ENCODE measurements around the gene PSMF1. TPM values are rescaled to one million over a fixed set of nuclear protein-coding genes. Genes with fewer than 3 reads are reported as not detected.

Gene PSMF1
- total and polyA plus RNA-seq, 2 donors (not counting 1 experiment from before 2014, with no cell fraction given), result 26.4 to 141 TPM

- H3K36me3 ChIP-seq (ENCODE audit: control insufficient read depth, insufficient read depth, low read length), result no peaks in the 10 kb centered on the region
- no peak overlapping the region for H3K9ac ChIP-seq (ENCODE audit: insufficient read depth, low read length)
- no peaks in the 10 kb centered on the region for H3K4me1 ChIP-seq (ENCODE audit: control insufficient read depth, extremely low read depth, insufficient read depth, low read length)
- H3K4me2 ChIP-seq (ENCODE audit: extremely low read depth, insufficient read depth, low read length), result no peak overlapping the region
- H3K9me3 ChIP-seq (ENCODE audit: control insufficient read depth, insufficient read depth, low read depth, low read length), result no peaks in the 10 kb centered on the region
- H3K27ac ChIP-seq (ENCODE audit: insufficient read depth, low read length), result no peak overlapping the region
- no peaks in the 10 kb centered on the region for H4K20me1 ChIP-seq (ENCODE audit: control insufficient read depth, extremely low read depth, insufficient read depth, low read length)
- no peak overlapping the region for H3K4me3 ChIP-seq (replicated peaks in 1 of 4; ENCODE audit: control extremely low read depth in 1 of 4, insufficient read depth in 1 of 4, low read depth in 3 of 4, low read length in 4 of 4)
- no peaks in the 10 kb centered on the region for H3K79me2 ChIP-seq (ENCODE audit: control insufficient read depth, insufficient read depth, low read length)
- no peak overlapping the region for H2AFZ ChIP-seq (ENCODE audit: low read length)
- peaks cover 27% of the 10 kb centered on the region for H3K27me3 ChIP-seq (ENCODE audit: control insufficient read depth, insufficient read depth, low read length)
- TF ChIP-seq CTCF (conservative IDR thresholded peaks at IDR 0.05 in 1 of 2, IDR thresholded peaks at IDR 0.05 in 1 of 2; ENCODE audit: low read depth in 1 of 2, low read length in 2 of 2) (no peak), EZH2 (IDR thresholded peaks at IDR 0.05; ENCODE audit: low read length, missing control alignments) (no peak)
- DNase-seq (ENCODE audit: low read depth in 2 of 2), result no peak
These were observed 80.9 kb downstream of the PSMF1 start for GRCh38 chr20:1199212-1199873.

GRCh38 chr20:1199964-1200363, 81.6 kb downstream of the PSMF1 start:
- Histone ChIP-seq H2AFZ (ENCODE audit: low read length) (no peak overlapping the region), H3K4me1 (ENCODE audit: control insufficient read depth, extremely low read depth, insufficient read depth, low read length) (no peaks in the 10 kb centered on the region), H3K36me3 (ENCODE audit: control insufficient read depth, insufficient read depth, low read length) (no peaks in the 10 kb centered on the region), H3K27me3 (ENCODE audit: control insufficient read depth, insufficient read depth, low read length) (peaks cover 25% of the 10 kb centered on the region), H3K27ac (ENCODE audit: insufficient read depth, low read length) (no peak overlapping the region), H3K9ac (ENCODE audit: insufficient read depth, low read length) (no peak overlapping the region), H3K79me2 (ENCODE audit: control insufficient read depth, insufficient read depth, low read length) (no peaks in the 10 kb centered on the region), H3K9me3 (ENCODE audit: control insufficient read depth, insufficient read depth, low read depth, low read length) (no peaks in the 10 kb centered on the region), H3K4me2 (ENCODE audit: extremely low read depth, insufficient read depth, low read length) (no peak overlapping the region), H4K20me1 (ENCODE audit: control insufficient read depth, extremely low read depth, insufficient read depth, low read length) (no peaks in the 10 kb centered on the region), H3K4me3 (replicated peaks in 1 of 4; ENCODE audit: control extremely low read depth in 1 of 4, insufficient read depth in 1 of 4, low read depth in 3 of 4, low read length in 4 of 4) (no peak overlapping the region)
- TF ChIP-seq CTCF (conservative IDR thresholded peaks at IDR 0.05 in 1 of 2, IDR thresholded peaks at IDR 0.05 in 1 of 2; ENCODE audit: low read depth in 1 of 2, low read length in 2 of 2) (no peak), EZH2 (IDR thresholded peaks at IDR 0.05; ENCODE audit: low read length, missing control alignments) (no peak)
- no peak for DNase-seq (ENCODE audit: low read depth in 2 of 2)

- no peaks in the 10 kb centered on the region for H3K36me3 ChIP-seq (ENCODE audit: control insufficient read depth, insufficient read depth, low read length)
- peaks cover 27% of the 10 kb centered on the region for H3K27me3 ChIP-seq (ENCODE audit: control insufficient read depth, insufficient read depth, low read length)
- no peak within 1 kb of the TSS for H2AFZ ChIP-seq (ENCODE audit: low read length)
- H3K9me3 ChIP-seq (ENCODE audit: control insufficient read depth, insufficient read depth, low read depth, low read length), result no peaks in the 10 kb centered on the region
- H3K4me1 ChIP-seq (ENCODE audit: control insufficient read depth, extremely low read depth, insufficient read depth, low read length), result no peaks in the 10 kb centered on the region
- no peaks in the 10 kb centered on the region for H3K79me2 ChIP-seq (ENCODE audit: control insufficient read depth, insufficient read depth, low read length)
- H3K27ac ChIP-seq (ENCODE audit: insufficient read depth, low read length), result no peak within 1 kb of the TSS
- no peak within 1 kb of the TSS for H3K9ac ChIP-seq (ENCODE audit: insufficient read depth, low read length)
- TF ChIP-seq CTCF (conservative IDR thresholded peaks at IDR 0.05 in 1 of 2, IDR thresholded peaks at IDR 0.05 in 1 of 2; ENCODE audit: low read depth in 1 of 2, low read length in 2 of 2) (no peak), EZH2 (IDR thresholded peaks at IDR 0.05; ENCODE audit: low read length, missing control alignments) (no peak)
- no peak for DNase-seq (ENCODE audit: low read depth in 2 of 2)
- H3K4me3 ChIP-seq (replicated peaks in 1 of 4; ENCODE audit: control extremely low read depth in 1 of 4, insufficient read depth in 1 of 4, low read depth in 3 of 4, low read length in 4 of 4), result no peak within 1 kb of the TSS
- H3K4me2 ChIP-seq (ENCODE audit: extremely low read depth, insufficient read depth, low read length), result no peak within 1 kb of the TSS
- H4K20me1 ChIP-seq (ENCODE audit: control insufficient read depth, extremely low read depth, insufficient read depth, low read length), result no peaks in the 10 kb centered on the region
These were observed 84.5 kb downstream of the PSMF1 start, which contains the start of gene C20orf202 for GRCh38 chr20:1202762-1203504. TSS of gene C20orf202 (plus strand) at chr20:1203454. CDS start at chr20:1203586, 132 bp downstream.

All from fibroblast of lung (primary cell).